GM18502 (cell line): ENCODE measurements around the gene NIT1.
A peak's percentile ranks its signal among the peaks of the same experiment; 100 is the strongest.

Experiments used
- ATAC-seq: cut with Tn5 transposase; IDR thresholded peaks from one replicate; pipeline ENCODE4 v1.9.1; 2021; ENCODE audit warnings: mild to moderate bottlenecking; ENCODE audit not compliant: unreplicated experiment, poor library complexity

Gene NIT1

DNA sequence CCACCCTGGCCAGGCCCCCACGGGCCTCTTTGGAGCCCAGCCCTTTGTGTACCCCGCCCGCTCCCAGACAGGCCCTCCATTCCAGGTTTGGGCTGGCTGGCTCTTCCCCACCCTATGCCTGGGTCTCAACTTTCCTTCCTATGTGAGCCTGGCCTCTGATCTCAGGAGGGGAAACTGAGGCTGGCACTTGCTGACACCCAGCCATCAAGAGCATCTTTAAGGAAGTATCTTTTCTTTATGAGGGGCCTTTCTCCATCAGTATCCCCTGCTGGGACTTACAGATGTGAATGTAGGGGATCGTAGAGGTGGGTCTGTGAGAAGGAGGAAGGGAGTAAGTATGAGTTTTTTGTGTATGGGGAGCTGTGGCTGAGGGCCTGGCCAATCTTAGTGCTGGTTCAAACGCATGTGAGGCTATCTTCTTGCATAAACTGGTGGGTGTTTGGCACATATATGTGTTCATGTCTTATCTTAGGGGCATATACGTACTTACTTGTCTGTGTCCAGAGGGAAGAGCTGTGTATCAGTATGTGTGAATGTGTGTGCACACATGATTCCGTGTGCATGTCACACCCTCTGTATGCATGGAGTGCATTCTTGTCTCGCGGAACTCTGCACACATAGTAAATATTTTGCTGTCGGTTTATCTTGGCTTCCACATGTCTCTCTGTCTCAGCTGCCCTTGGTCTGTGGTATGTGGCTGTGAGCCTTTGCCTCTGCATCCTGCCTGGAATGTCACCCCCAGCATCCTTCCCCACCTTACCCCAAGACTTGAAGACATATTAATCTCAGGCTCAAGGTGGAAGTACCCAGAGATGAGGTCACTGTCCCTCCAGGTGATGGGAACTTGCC is 33.9 kb upstream of the NIT1 start:
- ATAC-seq, result no peak

DNA sequence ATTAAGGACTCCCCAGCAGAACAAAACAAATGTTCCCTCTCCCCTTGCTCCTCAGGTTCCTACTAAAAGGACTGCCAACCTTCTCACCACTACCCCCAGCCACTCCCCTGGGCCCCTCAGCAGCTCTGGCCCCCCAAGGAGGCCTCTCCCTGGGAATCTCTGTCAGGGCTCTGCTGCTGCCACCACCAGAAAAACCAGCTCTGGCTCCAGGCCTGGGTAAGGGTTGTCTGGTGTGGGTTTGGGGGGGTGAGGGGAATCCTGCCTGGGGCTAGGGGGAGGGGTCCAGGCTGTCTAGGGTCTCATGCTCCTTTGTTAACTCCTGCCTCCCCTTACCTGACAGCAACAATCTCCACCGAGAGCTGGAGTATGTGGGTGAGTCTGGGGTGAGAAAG is 33.3 kb upstream of the NIT1 start:
- ATAC-seq, result no peak

- no peak for ATAC-seq
These were observed 32.7 kb upstream of the NIT1 start for GRCh38 chr1:161085165-161085564.

DNA sequence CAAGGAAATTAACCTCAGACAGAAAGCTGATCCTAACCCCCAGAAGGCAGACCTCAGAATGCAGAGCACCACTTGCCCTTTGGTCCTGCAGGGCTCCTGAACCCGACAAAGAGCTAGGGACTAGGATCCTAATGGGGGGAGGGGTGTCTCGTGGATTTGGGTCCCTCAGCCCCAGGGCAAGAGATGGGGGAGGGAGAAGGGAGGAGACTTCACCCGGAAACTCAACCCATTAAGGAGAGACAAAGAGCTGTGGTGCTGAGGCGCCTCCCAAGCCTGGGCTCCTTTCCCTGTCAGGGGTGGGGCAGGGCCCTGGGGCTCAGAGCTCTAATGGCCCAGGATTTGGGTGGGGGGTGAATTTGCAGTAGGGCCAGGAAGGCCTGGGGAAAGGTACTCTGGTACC is 31.4 kb upstream of the NIT1 start:
- ATAC-seq, result no peak

- ATAC-seq, result no peak
These were observed 29.3 kb upstream of the NIT1 start for GRCh38 chr1:161088587-161089110.

DNA sequence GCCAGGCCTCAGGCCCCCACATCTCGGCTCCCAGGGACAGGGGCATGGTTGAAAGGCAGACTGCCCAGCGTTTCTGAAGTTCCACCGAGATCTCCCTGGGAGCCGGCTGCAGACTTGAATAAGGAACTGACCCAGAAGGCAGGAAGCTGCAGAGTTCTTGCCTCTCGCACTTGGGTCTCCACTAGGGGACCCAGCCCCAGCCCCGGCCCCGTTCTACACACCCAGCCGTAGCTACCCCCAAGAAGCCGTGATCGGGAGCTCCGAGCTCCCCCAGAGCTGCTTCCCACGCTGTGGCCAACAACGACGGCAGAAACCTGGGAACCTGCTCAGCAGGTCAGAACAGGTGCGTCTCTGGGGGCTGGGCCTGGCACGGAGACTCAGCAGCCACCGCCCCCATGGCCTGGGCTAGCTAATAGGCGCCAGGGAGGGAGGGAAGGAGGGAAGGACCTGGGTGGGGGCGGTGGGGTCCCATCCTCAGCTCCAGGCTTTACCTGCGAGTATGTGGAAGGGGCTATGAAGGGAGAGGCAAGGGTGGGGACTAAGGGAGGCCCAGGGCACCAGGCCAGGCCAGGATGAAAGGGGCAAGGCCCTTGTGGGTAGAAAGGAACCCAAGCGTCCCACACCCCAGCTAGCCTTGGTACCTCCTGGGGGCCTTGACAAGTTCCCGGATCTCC is 28.5 kb upstream of the NIT1 start, which contains the start of gene NECTIN4:
Gene NECTIN4 (minus strand): TSS at position 308 of the 674 bp plus-strand sequence. CDS start 262 bp downstream, at position 46.
- no peak for ATAC-seq

DNA sequence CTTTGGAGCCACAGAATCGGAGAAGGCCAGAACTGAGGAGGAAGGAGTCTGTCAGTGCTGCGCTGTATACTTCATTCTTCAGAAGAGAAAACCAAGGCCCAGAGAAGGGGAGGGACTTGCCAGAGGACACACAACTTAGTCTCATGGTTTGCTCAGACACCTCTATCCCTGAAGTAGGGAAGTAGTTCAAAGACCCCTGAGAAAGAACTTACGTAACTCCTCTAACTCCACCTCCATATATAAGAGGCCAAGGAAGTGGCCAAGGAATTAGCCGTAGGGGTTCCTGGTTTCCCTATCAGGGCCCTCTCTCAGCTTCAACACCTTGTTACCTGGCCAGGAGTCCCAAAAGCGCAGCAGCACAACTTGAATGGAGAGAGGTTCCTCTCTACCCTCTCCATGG is 28.0 kb upstream of the NIT1 start:
- ATAC-seq, result no peak

- ATAC-seq, result no peak
These were observed 27.3 kb upstream of the NIT1 start for GRCh38 chr1:161090617-161091016.

DNA sequence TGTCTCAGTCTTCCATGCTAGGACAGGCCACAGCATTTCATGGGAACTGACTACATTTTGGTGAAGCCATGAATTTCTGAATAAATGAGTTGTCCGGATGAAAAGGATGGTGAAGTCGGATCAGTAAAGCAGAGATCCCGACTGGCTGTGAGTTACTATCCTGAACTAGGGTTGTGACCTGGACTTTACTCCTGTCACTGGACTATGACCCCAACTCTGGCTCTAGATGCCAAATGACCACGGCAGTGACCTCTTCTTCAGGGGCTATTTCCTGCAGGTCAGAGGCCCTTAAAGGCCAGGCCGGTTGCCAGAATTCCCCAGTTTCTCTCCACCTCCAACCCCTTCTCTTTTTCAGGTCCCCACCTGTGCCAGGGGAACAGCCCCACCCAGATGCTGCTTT is 26.8 kb upstream of the NIT1 start:
- ATAC-seq, result no peak

- ATAC-seq, result no peak
These were observed 26.0 kb upstream of the NIT1 start for GRCh38 chr1:161091796-161092507.

- ATAC-seq, result no peak
These were observed 25.3 kb upstream of the NIT1 start for GRCh38 chr1:161092621-161093028.

- no peak for ATAC-seq
These were observed 23.4 kb upstream of the NIT1 start for GRCh38 chr1:161094481-161094880.

- no peak for ATAC-seq
These were observed 22.7 kb upstream of the NIT1 start for GRCh38 chr1:161095230-161095629.

DNA sequence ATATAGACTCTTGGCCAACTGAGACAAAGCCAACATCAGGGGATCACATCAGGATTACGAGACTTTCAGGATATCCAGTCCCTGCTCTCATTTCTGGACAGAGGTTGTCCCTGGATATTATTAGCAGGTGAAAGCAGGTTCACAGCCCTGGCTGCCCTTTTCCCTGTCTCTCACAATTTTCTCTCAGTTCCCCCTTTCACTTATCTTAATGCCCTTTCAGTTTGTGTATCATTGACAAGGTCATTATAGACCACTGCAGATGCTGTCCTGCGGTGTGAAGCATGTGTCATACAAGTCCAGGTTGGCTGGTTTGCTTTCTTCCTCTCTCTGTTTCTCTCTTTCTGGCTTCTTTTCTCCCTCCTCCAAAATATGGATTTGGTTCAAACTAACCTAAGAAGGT is 21.9 kb upstream of the NIT1 start:
- no peak for ATAC-seq

GRCh38 chr1:161096530-161096929 is 21.4 kb upstream of the NIT1 start:
- ATAC-seq, result no peak

GRCh38 chr1:161098210-161099068 is 19.5 kb upstream of the NIT1 start, which contains the start of gene KLHDC9:
KLHDC9 (plus strand) TSS chr1:161098361; CDS start chr1:161098536, 175 bp downstream.
- ATAC-seq, result peak; percentile 66

- no peak for ATAC-seq
These were observed 18.7 kb upstream of the NIT1 start for GRCh38 chr1:161099090-161099802.

DNA sequence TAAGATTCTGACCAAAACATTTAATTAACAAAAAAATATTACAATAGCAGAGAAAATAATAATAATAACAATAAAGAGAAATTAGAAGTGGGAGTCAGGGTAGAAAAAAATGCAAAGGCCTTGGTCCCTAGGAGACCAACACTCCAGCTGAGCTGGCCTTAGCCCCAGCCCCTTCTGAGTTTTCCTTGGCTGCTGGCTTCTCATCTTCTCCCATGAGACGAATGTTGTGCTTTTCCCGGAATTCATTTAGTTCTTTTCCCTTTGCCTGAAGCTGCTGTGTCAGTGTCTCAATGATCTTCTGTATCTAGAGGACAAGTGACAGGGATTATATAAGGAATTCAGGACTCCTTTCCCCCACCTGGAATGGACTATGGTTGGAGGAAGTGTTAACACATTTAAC is 17.3 kb upstream of the NIT1 start:
- no peak for ATAC-seq

DNA sequence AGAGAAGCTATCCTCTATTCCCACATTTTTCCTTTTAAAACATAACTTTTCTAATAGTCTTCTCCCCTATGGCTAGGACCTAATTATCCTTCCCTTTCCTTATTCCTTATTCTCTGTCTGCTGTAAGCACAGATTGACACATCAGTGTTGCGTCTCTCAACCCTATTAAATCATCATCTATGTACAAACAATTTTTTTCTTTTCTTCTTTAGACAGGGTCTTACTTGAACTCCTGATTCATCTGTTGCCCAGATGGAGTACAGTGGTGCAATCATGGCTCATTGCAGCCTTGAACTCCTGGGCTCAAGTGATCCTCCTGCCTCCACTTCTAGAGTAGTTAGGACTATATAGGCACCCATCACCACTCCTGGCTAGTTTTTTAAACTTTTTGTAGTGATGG is 11.5 kb upstream of the NIT1 start:
- ATAC-seq, result no peak
